UCSD-AML1 (cell line): Measurements from ENCODE around the gene BRD1.
A peak's percentile ranks its signal among the peaks of the same experiment; 100 is the strongest.
"Not testable (repeated sequence)": the region's sequence is repeated elsewhere in the genome, so short reads cannot be mapped to it uniquely, and the experiment has no call there.

ENCODE experiments used
- DNase-seq: peaks from one replicate; lab custom pipeline; 2025; ENCODE audit not compliant: unreplicated experiment; lab: John Stamatoyannopoulos, UW

BRD1 gene

DNA sequence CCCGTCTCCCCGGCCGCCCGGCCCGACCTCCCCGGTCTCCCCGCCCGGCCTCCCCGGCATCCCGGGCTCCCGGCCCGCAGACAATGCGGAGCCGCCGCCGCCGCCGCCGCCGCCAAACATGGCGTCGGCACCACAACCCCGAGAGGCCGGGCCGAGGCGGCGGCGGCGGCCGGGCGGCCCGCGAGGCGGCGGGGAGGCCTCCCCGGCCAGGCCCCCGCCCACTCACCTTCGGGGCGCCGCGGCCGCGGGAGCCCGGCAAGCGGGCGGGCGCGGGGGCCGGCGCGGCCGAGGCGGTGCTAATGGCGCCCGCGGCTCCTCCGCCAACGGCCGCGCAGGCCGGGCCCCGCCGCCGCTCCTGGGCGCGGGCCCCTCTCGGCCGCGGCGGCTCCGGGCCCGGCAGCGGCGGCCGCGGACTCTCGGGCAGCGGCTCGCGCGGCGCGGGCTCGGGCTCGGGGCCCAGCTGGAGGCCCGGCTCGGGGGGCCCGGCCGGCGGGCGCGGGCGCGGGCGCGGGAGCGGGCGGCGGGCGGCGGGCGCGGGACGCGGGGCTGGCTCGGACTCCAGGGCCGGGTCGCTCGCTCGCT is 311 bp downstream of the BRD1 start:
- DNase-seq, result no peak

GRCh38 chr22:49826603-49827270 is 936 bp downstream of the BRD1 start:
- DNase-seq, result no peak

DNA sequence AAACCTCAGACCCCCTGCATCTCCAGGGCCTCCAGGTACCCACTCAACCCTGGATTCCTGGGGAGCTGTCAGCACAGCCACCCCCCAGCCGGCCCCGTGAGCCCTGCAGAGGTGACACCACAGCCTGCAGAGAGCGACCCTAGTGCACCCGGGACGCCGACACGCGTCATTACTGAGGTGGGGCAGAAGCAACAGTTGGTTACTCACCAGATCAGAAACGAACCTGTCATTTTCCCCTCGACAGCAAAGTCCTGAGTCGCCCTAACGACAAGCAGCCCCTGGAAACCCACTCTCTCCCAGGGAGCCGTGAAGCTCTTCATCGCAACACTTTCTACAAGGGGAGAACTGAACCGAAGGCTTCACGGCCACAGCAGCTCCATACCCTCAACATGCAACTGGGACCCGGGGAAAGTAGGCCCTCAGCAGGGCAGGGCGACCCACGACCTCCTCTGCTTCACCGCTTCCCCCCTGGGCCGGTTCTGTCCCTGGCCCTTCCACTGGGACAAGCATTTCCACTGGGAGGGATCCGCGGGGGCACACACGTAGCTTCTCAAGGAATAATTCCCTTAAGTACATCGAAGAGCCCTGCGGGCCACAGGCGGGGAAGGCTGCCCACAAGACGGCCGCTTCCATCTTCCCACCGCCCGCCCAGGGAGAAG is 1.6 kb downstream of the BRD1 start:
- peak; percentile 42 for DNase-seq

- no peak for DNase-seq
Measured at GRCh38 chr22:49825436-49825835, 2.2 kb downstream of the BRD1 start.

DNA sequence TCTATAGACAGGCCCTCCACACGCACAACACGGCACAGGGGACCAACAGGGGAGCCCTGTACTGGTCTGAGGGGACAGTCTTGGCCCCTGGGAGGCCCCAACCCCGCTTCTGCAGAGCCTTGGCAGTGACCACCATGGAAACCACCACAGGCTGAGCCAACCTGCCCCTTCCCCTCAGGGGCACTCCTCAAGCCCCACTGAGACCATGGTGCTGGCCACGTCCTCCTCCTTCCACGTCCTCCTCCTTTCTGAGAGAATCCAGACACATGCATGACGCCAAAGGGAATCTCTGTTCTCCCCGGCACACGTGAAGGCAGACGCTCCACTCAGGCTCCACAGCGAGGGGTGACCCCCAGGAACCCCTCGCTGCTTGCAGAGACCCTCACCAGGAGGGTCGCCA is 2.7 kb downstream of the BRD1 start:
- no peak for DNase-seq

GRCh38 chr22:49824185-49824925 is 3.3 kb downstream of the BRD1 start:
- no peak for DNase-seq

DNA sequence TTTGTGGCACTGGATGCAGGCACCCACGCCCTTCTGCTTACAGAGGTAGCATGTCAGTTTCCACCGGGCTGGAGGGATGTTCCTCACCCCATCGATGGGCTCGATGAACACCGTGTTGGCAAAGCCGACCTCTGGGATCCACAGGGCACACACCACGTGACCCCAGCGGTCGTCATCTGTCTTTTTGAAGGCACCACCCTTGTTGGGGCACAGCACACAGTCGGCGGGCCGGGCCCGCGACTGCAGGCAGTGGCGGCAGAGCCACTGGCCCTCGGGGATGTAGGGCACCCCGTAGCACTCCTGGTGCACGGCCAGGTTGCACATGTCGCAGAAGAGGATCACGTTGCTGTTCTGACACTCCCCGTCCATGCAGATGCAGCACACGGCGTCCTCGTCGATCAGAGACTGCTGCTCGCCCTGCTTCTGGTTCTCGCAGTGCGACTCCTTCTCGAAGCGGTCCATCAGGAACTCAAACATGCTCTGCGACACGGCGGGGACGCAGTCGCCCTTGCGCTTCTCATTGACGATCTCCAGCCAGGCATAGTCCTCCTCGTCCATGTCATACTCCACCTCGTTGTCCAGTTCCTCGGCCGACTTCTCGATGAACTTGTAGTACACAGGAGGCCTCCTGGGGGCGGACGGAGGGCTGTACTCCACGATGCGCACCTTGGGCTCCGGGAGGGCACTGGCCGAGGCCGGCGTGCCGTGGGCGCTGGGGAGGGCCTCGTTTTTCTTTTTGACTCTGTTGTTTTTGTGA is 4.2 kb downstream of the BRD1 start:
- DNase-seq, result no peak

DNA sequence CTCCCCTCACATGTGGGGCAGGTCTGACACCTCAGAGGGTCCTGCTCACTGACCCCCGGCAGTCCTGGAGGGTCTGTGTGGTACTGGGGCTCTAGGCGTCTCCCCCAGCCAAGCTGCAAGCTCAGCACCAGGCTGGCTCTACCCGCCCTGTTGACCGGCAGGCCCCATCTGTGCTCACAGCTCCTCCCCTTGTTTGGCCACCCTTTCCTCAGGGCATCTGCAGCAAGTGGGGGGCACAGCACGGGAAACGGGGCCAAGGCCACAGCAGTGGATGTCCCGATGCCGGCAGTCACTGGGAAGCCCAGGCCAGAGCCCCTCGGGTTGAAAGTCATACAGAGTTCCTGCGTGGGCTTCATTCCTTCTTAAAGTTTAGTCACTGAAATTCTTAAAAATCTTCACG is 5.9 kb downstream of the BRD1 start:
- DNase-seq, result not testable (repeated sequence)

- DNase-seq, result no peak
Measured at GRCh38 chr22:49820984-49821383, 6.7 kb downstream of the BRD1 start.

DNA sequence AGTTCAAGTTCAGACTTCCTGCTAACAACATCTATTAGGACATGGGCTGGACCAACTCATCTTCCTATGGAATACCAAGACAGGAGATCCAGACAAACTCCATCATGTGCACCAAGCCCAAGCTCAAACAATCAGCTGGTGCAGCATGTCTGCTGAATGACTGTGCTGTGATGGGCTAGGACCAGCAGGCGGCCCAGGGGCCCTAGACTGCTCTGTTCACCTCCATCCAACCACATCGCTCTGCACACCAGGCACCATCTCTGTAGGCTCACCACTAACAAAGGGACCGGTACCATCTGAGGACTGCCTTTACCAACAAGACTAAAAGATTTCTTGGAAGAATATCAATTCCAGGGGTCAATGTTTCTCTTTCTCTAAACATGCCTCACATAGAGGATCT is 10.3 kb downstream of the BRD1 start:
- DNase-seq, result no peak

GRCh38 chr22:49815641-49816091 is 12.0 kb downstream of the BRD1 start:
- no peak for DNase-seq

GRCh38 chr22:49814856-49815255 is 12.8 kb downstream of the BRD1 start:
- no peak for DNase-seq

- DNase-seq, result no peak
Measured at GRCh38 chr22:49814164-49814686, 13.4 kb downstream of the BRD1 start.

DNA sequence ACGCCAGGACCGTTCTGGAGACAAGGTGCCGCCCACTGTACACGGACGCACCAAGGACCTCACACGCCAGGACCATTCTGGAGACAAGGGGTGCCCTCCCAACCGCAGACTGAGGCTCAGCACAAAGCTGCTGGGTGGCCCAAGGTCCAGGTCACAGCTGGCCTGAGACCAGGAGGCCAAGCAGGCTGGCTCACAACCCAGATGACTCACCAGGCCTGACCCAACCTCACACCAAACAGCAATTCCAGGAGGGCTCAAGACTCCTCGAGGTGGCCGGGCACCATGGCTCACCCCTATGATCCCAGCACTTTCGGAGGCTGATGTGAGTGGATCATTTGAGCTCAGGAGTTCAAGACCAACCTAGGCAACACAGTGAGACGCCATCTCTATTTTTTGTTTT is 14.8 kb downstream of the BRD1 start:
- DNase-seq, result no peak

DNA sequence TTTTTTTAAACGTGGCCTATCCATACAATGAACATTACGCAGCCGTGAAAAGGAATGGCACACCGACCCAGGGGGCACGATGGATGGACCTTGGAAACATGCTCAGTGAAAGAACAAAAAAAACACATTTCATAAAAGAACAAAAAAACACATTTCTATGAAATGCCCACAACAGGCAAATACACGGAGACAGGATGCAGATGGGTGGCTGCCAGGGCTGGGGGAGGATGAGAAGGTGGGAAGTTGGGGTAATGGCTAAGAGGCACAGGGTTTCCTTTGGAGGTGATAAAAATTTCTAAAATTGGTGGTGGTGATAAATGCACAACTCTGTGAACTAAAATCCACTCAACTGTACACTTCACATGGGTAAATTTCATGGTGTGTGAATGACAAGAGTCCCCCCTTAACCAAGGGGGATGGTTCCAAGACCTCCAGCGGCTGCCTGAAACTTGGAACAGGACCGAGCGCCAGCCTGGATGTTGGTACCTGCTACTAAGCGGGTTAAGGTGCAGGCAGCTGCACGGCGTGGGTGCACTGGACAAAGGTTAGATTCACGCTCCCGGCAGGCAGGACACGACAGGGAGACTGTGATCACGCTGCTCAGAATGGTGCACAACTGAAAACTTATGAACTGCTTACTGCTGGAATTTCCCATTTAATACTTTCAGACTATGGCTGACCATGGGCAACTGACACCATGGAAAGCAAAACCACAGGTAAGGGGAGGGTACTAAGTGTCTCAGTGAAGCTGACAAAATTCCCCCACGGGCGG is 16.5 kb downstream of the BRD1 start:
- DNase-seq, result peak; percentile 62

DNA sequence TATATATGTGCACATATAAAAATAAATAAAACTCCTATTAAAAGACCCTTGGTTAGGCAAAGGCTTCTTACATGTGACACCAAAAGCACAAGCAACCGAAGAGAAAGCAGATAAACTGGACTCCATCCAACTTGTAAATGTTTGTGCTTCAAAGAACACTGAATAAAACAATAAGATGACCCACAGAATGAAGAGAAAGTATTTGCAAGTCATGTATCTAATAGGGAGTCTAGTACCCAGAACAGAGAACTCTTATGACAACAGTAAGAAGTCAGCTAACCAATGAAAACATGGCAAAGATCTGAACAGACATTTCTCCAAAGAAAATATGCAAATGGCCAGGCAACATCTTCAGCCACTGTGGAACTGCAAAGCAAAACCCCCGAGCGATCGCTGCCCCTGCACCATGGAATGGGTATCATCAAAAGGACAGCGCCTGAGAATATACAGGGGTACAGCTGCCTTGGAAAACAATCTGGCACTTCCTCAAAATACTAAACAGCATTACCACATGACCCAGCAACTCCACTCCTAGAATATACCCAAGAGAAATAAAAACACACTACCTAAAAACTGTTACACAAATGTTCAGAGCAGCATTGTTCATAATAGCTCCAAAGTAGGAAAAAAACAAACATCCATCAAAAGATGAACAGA is 17.2 kb downstream of the BRD1 start:
- no peak for DNase-seq

DNA sequence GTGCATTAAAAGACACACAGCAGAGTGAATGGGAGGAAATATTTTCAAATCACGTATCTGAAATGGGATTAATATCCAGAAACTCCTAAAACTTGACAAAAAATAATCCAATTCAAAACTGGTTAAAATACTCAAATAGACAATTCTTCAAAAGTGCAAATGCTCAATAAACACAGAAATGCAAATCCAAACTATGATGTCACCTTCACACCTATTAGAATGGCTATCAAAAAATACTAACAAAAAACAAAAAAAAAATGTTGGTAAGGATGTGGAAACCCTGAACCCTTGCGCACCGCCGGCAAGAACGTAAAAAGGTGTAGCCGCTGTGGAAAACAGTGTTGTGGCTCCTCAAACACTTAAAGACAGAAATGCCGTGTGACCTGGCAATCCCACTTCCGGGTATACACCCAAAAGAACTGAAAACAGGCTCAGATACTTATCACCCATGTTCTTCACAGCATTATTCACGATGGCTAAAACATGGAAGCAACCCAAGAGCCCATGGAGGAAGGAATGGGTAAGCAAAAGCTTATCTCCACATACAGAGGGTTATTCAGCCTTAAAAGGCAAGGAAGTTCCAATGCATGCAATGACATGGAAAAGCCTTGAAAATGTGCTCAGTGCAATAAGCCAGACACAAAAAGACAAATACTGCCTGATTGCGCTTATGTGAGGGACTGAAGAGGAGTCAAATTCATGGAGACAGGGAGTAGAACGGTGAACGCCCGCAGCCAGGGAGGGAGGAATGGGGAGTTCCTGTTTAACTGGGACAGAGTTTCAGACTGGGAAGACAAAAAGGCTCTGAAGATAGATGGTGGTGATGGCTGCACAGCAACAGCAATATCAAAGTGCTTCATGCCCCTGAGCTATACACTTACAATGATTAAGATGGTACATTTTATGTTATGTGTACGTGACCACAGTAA is 19.6 kb downstream of the BRD1 start:
- DNase-seq, result no peak

DNA sequence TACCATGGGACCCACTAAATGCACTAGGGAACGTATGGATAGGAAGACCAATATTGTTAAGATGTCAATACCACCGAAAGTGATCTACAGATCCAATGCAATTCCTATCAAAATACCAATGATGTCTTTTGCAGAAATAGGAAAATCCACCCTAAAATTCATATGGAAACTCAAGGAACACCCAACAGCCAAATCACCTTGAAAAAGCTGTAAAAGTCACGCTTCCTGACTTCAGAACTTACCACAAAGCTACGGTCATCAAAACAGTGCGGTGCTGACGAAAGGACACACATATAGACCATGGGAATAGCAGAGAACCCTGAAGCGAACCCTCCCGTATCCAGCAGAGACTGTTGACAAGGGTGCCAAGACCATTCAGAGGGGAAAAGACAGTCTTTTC is 20.5 kb downstream of the BRD1 start:
- no peak for DNase-seq
